ENCODE data around the gene EFCAB13. TPM values are rescaled to one million over a fixed set of nuclear protein-coding genes. Genes with fewer than 3 reads are reported as not detected.

Gene EFCAB13, protein sequence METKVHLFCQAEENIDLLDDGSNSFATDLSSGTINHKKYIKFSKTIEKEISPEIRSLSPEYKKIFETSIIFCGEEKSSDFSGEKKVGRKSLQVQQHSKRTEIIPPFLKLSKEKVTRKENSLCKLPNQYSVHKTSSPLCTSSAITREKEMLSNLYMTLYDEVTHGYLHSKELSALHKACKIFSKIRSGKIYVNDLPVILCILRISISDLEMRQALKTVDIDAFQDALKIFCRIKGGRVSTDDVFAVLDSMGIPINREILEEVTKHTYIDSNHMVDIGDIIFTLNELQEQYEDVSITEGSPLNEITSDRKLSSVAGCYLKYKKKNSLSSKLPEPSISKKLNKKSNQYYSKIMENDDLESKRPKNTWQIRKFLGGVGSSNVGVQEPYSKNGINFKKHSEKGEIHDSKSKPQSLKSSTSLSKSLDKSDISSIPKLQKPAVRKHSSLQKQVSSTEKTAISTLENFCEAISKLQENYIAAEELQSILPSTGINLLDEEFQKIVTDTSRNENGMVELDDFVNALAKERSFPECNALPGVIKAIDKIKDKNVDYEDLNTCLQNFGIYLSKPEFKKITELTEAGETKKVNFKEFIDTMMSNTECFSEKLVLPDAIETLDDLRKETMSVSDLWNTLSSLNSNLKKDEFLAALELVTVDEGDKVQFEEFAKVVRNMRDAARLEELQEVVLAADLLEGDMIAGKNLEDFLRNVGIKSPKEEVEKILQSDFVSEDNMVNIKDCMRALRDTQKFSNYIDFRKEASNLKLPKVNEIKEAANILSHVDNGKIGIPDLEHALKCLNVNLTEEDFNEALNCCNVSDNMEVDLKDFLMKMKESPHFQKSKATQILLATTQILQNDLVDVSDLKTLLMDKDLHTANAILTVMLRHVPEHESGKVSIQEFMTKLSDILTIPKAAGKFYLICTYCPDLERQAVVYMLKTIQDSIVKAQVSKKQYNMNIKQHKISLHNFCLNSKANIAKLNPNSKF
- 10 to 100 TPM in 2 of 6 donors, 1 to 10 TPM in 4; 3.2 to 21.0 (median 8.1) TPM for total RNA-seq

DNA sequence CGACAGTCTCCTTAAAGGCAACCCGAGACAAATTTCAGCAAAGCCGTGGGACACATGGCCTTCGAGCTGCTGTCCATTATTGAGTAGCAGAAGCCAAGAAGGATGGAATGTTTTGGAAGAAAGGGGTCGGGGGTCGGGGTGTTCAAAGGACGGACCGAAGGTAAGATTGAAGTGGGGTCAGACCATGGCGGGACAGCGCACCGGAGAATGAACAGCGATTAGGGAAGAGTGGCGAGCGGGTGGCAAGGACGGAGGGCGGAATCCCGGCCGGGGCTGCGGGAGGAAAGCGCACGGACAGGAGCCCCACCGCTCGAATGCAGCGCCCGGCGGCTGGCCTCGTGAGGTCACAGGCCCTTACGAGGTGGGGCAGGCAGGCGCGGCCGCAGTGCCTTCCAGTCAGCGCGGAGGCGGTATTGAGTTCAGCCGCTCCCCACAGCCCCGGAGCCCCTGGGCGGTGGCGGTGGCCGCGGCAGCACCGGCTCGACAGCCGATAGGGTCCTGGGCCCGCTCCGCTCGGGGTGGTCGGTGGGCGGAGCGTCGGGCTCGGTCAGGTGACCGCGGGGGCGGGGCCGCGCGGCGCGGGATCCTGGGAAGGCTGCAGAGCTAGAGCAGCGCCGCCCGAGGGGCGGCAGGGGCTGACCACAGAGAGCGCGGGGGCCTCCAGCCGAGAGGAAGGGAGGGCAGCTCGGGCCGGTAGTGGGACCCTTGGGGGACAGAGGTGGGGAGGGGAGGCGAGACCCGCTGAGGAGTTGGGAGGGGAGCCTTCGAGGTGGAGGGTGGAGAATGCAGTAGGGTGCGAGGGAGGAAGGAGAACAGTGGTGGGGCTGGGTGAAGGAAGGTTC is at the start of gene EFCAB13:
Gene EFCAB13 (plus strand): TSS at position 574 of the 842 bp plus-strand sequence. CDS start 4,399 bp downstream, outside the sequence.
- DNase-seq: peak; percentile 92 to 99
- H3K9me3 ChIP-seq: no peaks in the 10 kb centered on the region
- H3K36me3 ChIP-seq: no peaks in the 10 kb centered on the region
- peak; percentile 98 for ATAC-seq (ENCODE audit: low FRiP score in 2 of 2)
- peak within 1 kb of the TSS; percentile 51 to 81 (median 73) for H3K4me3 ChIP-seq
- peak within 1 kb of the TSS; percentile 94 to 98 (median 94) for H3K27ac ChIP-seq
- H3K4me1 ChIP-seq: peaks cover 0 to 15% (median 6%) of the 10 kb centered on the region in 4 donors
- no peaks in the 10 kb centered on the region for H3K27me3 ChIP-seq
- TF ChIP-seq, protein P1, sequence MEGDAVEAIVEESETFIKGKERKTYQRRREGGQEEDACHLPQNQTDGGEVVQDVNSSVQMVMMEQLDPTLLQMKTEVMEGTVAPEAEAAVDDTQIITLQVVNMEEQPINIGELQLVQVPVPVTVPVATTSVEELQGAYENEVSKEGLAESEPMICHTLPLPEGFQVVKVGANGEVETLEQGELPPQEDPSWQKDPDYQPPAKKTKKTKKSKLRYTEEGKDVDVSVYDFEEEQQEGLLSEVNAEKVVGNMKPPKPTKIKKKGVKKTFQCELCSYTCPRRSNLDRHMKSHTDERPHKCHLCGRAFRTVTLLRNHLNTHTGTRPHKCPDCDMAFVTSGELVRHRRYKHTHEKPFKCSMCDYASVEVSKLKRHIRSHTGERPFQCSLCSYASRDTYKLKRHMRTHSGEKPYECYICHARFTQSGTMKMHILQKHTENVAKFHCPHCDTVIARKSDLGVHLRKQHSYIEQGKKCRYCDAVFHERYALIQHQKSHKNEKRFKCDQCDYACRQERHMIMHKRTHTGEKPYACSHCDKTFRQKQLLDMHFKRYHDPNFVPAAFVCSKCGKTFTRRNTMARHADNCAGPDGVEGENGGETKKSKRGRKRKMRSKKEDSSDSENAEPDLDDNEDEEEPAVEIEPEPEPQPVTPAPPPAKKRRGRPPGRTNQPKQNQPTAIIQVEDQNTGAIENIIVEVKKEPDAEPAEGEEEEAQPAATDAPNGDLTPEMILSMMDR (IDR thresholded peaks at IDR 0.05): peak; percentile 19 to 74 (median 42)
- TF ChIP-seq EP300 (IDR thresholded peaks at IDR 0.05): no peak
- TF ChIP-seq POLR2A (IDR thresholded peaks at IDR 0.05): peak; percentile 25 to 98 (median 92)
- TF ChIP-seq POLR2AphosphoS5 (IDR thresholded peaks at IDR 0.05): peak; percentile 68 to 83
- 1 to 2% methylated on average over 38 to 65 of the region's 72 CpGs for WGBS, 2 donors

DNA sequence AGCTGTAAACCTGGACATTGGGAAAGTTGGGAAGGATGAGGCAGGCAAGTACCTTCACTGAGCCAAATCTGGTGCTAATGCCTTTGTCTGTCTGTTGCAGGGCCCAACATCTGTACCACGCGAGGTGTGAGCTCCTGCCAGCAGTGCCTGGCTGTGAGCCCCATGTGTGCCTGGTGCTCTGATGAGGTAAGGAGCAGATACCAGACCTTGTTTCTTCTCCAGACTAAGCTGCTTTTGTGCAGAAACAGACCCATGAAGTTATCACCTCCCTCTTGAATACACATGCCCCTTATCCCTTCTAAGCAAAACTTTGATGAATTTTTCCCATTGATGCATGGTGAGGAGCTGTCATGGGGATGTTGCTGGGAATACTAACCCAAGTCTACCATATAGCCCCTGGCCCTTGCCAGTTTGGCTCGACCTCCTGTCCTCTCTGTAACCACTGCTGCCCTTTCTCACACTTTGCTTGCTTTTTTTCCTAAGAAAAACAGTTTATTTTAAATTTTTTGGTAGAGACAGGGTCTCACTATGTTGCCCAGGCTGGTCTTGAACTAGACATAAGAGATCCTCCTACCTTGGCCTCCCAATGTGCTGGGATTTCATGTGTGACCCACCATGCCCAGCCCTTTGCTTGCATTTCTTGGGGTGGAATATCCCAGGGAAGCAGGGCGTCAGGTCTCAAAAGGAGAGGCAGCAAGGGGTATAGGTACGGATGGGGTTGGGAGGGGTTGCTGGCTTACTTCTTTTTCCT is 49.3 kb upstream of the EFCAB13 start:
- Histone ChIP-seq H3K27me3 (no peaks in the 10 kb centered on the region), H3K36me3 (no peaks in the 10 kb centered on the region), H3K9me3 (no peaks in the 10 kb centered on the region), H3K4me1 (peaks cover 40 to 46% (median 43%) of the 10 kb centered on the region in 4 donors), H3K27ac (peak overlapping the region in 1 of 4 donors; percentile 70), H3K4me3 (no peak overlapping the region)
- TF ChIP-seq POLR2A (IDR thresholded peaks at IDR 0.05): no peak
- no peak for TF ChIP-seq EP300 (IDR thresholded peaks at IDR 0.05)
- TF ChIP-seq, protein P1 (IDR thresholded peaks at IDR 0.05): no peak
- TF ChIP-seq POLR2AphosphoS5 (IDR thresholded peaks at IDR 0.05): no peak
- DNase-seq (no peak), ATAC-seq (ENCODE audit: low FRiP score in 2 of 2) (no peak)
- WGBS, 2 donors: 90 to 92% methylated on average over 5 of the region's 5 CpGs

DNA sequence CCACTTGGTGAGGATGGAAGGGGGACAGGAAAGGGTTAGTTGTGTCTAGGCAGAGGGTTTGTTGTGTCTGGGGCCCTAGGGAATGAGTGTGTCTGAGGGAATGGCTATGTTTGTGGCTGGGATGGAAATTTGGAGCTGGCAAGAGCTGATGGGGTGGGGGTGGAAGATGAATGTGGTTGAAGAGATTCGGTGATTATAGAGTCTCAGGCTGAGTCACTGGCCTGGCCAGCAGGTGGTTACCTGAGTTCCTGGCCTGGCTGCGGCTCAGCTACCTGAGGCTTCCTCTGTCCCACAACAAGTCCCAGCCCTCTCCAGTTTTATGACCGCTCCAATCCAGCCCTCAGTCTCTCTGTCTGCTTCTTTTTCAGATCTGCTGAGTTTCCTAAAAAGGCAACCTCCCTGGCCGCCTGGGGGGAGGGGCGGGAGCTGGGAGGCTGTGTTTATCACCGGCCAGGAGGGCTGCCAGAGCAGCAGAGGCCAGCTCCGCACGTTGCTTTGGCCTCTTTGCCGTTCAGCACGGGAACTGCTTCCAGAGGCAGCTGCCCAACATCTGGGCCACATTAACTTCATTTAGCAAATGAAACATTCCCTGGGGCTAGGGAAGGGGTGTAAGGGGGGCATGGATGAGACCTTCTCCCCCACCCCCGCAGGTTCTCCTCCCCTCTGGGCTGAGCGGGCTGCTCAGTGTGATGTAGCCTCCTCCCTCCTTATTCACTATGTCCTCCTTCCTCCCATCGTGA is 48.3 kb upstream of the EFCAB13 start:
- 60 to 61% methylated on average over 7 to 13 of the region's 13 CpGs for WGBS, 2 donors
- ATAC-seq (ENCODE audit: low FRiP score in 2 of 2) (peak in 1 of 2 donors; percentile 76), DNase-seq (peak; percentile 48 to 84)
- TF ChIP-seq POLR2AphosphoS5 (IDR thresholded peaks at IDR 0.05) (no peak), EP300 (IDR thresholded peaks at IDR 0.05) (no peak), POLR2A (IDR thresholded peaks at IDR 0.05) (no peak)
- TF ChIP-seq, protein P1 (IDR thresholded peaks at IDR 0.05): no peak
- peak overlapping the region; percentile 15 to 85 (median 72) for H3K27ac ChIP-seq
- no peak overlapping the region for H3K4me3 ChIP-seq
- H3K4me1 ChIP-seq: peaks cover 50 to 54% (median 52%) of the 10 kb centered on the region in 4 donors
- H3K36me3 ChIP-seq: no peaks in the 10 kb centered on the region
- H3K27me3 ChIP-seq: no peaks in the 10 kb centered on the region
- no peaks in the 10 kb centered on the region for H3K9me3 ChIP-seq

Measured in upper lobe of left lung (tissue), 6 donors.